Endodermal cell (in vitro differentiated cells): Measurements from ENCODE around the gene PDP2. TPM values are rescaled to one million over a fixed set of nuclear protein-coding genes. Genes with fewer than 3 reads are reported as not detected.

ENCODE experiments used
- DNase-seq: peaks from one replicate; pipeline ENCODE4 v3.0.0-alpha.2; 2017
- H3K27ac ChIP-seq: 2 replicates; pipeline ENCODE4 v1.5.1; 2013; ENCODE audit warnings: mild to moderate bottlenecking, low read depth, low read length, moderate library complexity
- H3K27me3 ChIP-seq: 2 replicates; pipeline ENCODE4 v1.6.1; 2013; ENCODE audit warnings: mild to moderate bottlenecking, low read length, moderate library complexity; ENCODE audit not compliant: insufficient read depth, control insufficient read depth, poor library complexity, severe bottlenecking
- H3K36me3 ChIP-seq: 2 replicates; pipeline ENCODE4 v1.7.0; 2013; ENCODE audit warnings: mild to moderate bottlenecking, low read length, moderate library complexity; ENCODE audit not compliant: control insufficient read depth, insufficient read depth
- H3K4me1 ChIP-seq: one replicate; pipeline ENCODE4 v1.7.0; 2013; ENCODE audit warnings: low read length; ENCODE audit not compliant: control insufficient read depth, insufficient read depth
- H3K4me3 ChIP-seq: 2 replicates; pipeline ENCODE4 v1.5.1; 2013; ENCODE audit warnings: mild to moderate bottlenecking, low read length, moderate library complexity
- H3K9ac ChIP-seq: 2 replicates; pipeline ENCODE4 v1.6.1; 2013; ENCODE audit warnings: mild to moderate bottlenecking, low read length, moderate library complexity; ENCODE audit not compliant: poor library complexity, severe bottlenecking; ENCODE audit errors: extremely low read depth
- H3K9me3 ChIP-seq: 2 replicates; pipeline ENCODE4 v1.6.1; 2013; ENCODE audit warnings: mild to moderate bottlenecking, low read length, moderate library complexity; ENCODE audit not compliant: control insufficient read depth
- H3K27ac Mint-ChIP-seq: 2 replicates; pipeline ENCODE4 v1.8.0; 2020; ENCODE audit warnings: mixed read lengths
- H3K27me3 Mint-ChIP-seq: 2 replicates; pipeline ENCODE4 v1.8.0; 2021; ENCODE audit warnings: mild to moderate bottlenecking, mixed read lengths; ENCODE audit not compliant: insufficient read depth
- H3K36me3 Mint-ChIP-seq: 2 replicates; pipeline ENCODE4 v1.8.0; 2020; ENCODE audit warnings: low read depth, mixed read lengths
- H3K4me1 Mint-ChIP-seq: 2 replicates; pipeline ENCODE4 v1.8.0; 2020; ENCODE audit warnings: mixed read lengths
- H3K4me3 Mint-ChIP-seq: 2 replicates; pipeline ENCODE4 v1.8.0; 2020; ENCODE audit warnings: mild to moderate bottlenecking, moderate library complexity, mixed read lengths
- H3K9me3 Mint-ChIP-seq: 2 replicates; pipeline ENCODE4 v1.8.0; 2020; ENCODE audit warnings: mild to moderate bottlenecking, mixed read lengths
- CTCF ChIP-seq: fragments of 200-600 bp; sonication (generic); conservative IDR thresholded peaks from 2 replicates; pipeline ENCODE4 v1.5.0; 2021; ENCODE audit warnings: antibody characterized with exemption, mild to moderate bottlenecking
- WGBS, 2 experiments: methylation state at CpG; one replicate each; pipeline versions ENCODE4 v1.1.5 to v1.1.7; 2013; ENCODE audit warnings: missing lambda C conversion rate in 2 of 2, mixed read lengths in 1 of 2; ENCODE audit not compliant: insufficient coverage in 1 of 2, insufficient read length in 1 of 2; 5-methylcytosine and 5-hydroxymethylcytosine counted together
- total RNA-seq, 2 donors: library from RNA; stranded (reverse); fragmentation: NEBNext Ultra II Directional in 1 of 2; extraction: Animal tissue kit (Norgen Biotek cat#: 25700) in 1 of 2; gene quantifications; 2 replicates in 1 of 2; 3 replicates in 1 of 2; pipeline ENCODE4 v1.2.1, GENCODE V29; 2021

The PDP2 gene
- total RNA-seq, 2 donors from 2014 or later, result 23.1 to 31.5 TPM

- Mint-ChIP-seq H3K27me3 (no peaks in the 10 kb centered on the region), H3K36me3 (peaks cover 28% of the 10 kb centered on the region), H3K4me1 (peaks cover 22% of the 10 kb centered on the region), H3K9me3 (no peaks in the 10 kb centered on the region), H3K4me3 (no peak overlapping the region), H3K27ac (peak overlapping the region; percentile 75)
- peak overlapping the region; percentile 14 for H3K9ac ChIP-seq
- no peak for DNase-seq
- H3K27me3 ChIP-seq, result no peaks in the 10 kb centered on the region
- 69 to 91% methylated on average over 3 of the region's 3 CpGs for WGBS, 2 experiments
- H3K27ac ChIP-seq, result no peak overlapping the region
- H3K9me3 ChIP-seq, result no peaks in the 10 kb centered on the region
- H3K4me1 ChIP-seq, result peaks cover 11% of the 10 kb centered on the region
- peaks cover 26% of the 10 kb centered on the region for H3K36me3 ChIP-seq
- peak overlapping the region; percentile 7 for H3K4me3 ChIP-seq
- no peak for TF ChIP-seq CTCF
These were observed 6.6 kb downstream of the PDP2 start for GRCh38 chr16:66886914-66887313.

GRCh38 chr16:66888647-66889615 lies 8.6 kb downstream of the PDP2 start:
- no peak overlapping the region for H3K27ac ChIP-seq
- peaks cover 22% of the 10 kb centered on the region for H3K4me1 Mint-ChIP-seq
- H3K27me3 Mint-ChIP-seq, result no peaks in the 10 kb centered on the region
- H3K4me1 ChIP-seq, result peaks cover 11% of the 10 kb centered on the region
- no peaks in the 10 kb centered on the region for H3K9me3 Mint-ChIP-seq
- TF ChIP-seq CTCF, result no peak
- no peak overlapping the region for H3K9ac ChIP-seq
- H3K4me3 Mint-ChIP-seq, result no peak overlapping the region
- H3K4me3 ChIP-seq, result no peak overlapping the region
- H3K27me3 ChIP-seq, result no peaks in the 10 kb centered on the region
- 91 to 94% methylated on average over 5 to 6 of the region's 6 CpGs for WGBS, 2 experiments
- no peak overlapping the region for H3K27ac Mint-ChIP-seq
- no peak for DNase-seq
- no peaks in the 10 kb centered on the region for H3K9me3 ChIP-seq
- H3K36me3 Mint-ChIP-seq, result peaks cover 28% of the 10 kb centered on the region
- peaks cover 25% of the 10 kb centered on the region for H3K36me3 ChIP-seq

- peaks cover 23% of the 10 kb centered on the region for H3K36me3 Mint-ChIP-seq
- no peaks in the 10 kb centered on the region for H3K27me3 Mint-ChIP-seq
- no peak for DNase-seq
- no peak overlapping the region for H3K27ac Mint-ChIP-seq
- H3K27ac ChIP-seq, result no peak overlapping the region
- H3K9me3 ChIP-seq, result no peaks in the 10 kb centered on the region
- peaks cover 18% of the 10 kb centered on the region for H3K36me3 ChIP-seq
- 89 to 100% methylated on average over 1 to 3 of the region's 4 CpGs for WGBS, 2 experiments
- H3K4me1 ChIP-seq, result peaks cover 11% of the 10 kb centered on the region
- H3K9me3 Mint-ChIP-seq, result no peaks in the 10 kb centered on the region
- TF ChIP-seq CTCF, result no peak
- no peak overlapping the region for H3K4me3 ChIP-seq
- no peaks in the 10 kb centered on the region for H3K27me3 ChIP-seq
- no peak overlapping the region for H3K9ac ChIP-seq
- no peak overlapping the region for H3K4me3 Mint-ChIP-seq
- H3K4me1 Mint-ChIP-seq, result peaks cover 22% of the 10 kb centered on the region
These were observed 9.3 kb downstream of the PDP2 start for GRCh38 chr16:66889622-66890021.
